HL-60 (cell line): Measurements from ENCODE around the gene IGSF8.

Experiments used
- CTCF ChIP-seq: IDR thresholded peaks from one replicate; pipeline ENCODE4 v1.5.1; 2011; ENCODE audit warnings: low read length, control low read depth, inconsistent platforms; ENCODE audit not compliant: insufficient read depth
- GABPA ChIP-seq: IDR thresholded peaks from 2 replicates; pipeline ENCODE4 v1.6.1; 2012; ENCODE audit warnings: low read depth
- POLR2AphosphoS5 ChIP-seq: IDR thresholded peaks from 2 replicates; pipeline ENCODE4 v1.6.1; 2012; ENCODE audit warnings: low read depth
- REST ChIP-seq: IDR thresholded peaks from 2 replicates; pipeline ENCODE4 v1.6.1; 2012; ENCODE audit warnings: low read depth; ENCODE audit not compliant: insufficient replicate concordance
- SPI1 ChIP-seq: IDR thresholded peaks from 2 replicates; pipeline ENCODE4 v1.6.1; 2012; ENCODE audit warnings: low read depth, mild to moderate bottlenecking, borderline replicate concordance

- TF ChIP-seq CTCF (no peak), POLR2AphosphoS5 (no peak), REST (no peak), GABPA (no peak), SPI1 (no peak)
These were observed 29.0 kb upstream of the IGSF8 start for GRCh38 chr1:160127381-160127780.
